GM21723 (cell line): ENCODE measurements around the gene SPAG17.

Source experiments
- ATAC-seq: cut with Tn5 transposase; IDR thresholded peaks from one replicate; pipeline ENCODE4 v1.9.1; 2021; ENCODE audit warnings: mild to moderate bottlenecking, moderate library complexity; ENCODE audit not compliant: unreplicated experiment

SPAG17 gene

DNA sequence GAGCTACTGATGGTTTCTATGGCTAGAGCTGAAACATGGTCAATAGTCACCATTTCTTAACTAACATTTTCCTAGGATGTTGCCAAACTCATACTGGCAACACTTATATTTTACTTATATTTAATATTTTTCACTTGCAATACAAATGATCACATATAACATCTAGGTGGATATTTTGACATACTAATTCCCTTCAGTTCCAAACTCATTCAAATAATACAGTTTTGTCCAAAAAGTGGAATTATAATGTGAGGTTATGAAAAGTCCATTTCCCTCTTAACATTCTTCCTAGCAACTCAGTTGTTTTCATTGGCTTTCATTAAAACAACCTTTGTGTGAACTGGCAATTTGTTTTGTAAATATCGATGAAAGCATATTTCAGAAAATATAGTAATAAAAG is 16.0 kb downstream of the SPAG17 start:
- no peak for ATAC-seq

DNA sequence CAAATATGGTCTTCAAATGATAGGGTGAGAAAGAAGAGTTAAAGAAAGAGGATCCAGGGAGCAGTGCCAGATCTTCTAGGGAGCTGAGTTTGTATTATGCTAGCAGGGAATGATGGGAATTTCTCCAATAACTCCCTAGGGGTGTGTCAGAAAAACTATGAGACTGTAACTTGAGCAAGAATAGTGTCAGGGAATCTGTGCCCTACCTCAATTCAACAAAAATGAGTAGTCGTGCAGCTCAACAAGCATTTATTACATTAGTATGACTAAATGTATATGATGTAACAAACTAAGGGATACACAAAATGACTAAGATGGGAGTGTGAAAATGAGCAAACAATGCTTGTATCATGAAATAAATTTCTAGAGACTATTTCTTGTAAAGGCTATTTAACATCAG is 24.2 kb downstream of the SPAG17 start:
- no peak for ATAC-seq

- no peak for ATAC-seq
Observed at GRCh38 chr1:118159569-118159968, 25.5 kb downstream of the SPAG17 start.

DNA sequence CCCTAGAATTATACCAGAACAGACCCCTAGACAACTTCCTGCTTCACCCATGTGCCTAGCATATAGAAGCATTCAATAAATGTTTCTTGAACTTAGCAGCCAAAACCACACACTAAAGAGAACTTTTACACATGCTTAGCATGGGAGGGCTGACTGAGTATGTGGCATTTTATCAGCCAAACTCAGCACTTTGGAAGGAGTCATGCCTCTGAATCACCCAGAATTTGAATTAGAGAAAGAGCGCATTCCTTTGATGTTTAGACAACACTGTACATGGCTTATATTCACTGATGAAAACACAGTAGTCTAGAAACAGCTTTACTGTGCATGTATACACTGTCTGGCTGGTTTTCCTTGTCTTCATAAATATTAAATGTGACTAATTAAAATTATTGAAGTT is 26.1 kb downstream of the SPAG17 start:
- no peak for ATAC-seq

DNA sequence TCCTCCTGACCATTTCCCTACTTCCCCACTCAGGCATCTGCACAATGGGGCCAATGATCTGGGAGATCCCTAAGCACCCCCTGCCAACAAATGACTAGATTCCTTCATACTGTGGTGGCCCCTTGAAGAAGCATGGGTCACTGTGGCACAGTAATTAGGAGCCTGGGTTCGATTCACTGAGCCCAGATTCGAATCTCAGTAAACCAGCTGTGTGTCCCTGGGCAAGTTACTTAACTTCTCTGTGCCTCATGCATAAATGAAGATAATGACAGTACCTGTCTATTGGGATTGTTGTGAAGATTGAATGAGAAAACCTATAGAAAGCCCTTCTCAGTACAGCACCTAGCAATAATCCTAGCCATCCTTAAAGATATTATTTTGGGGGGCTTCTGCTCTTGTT is 27.5 kb downstream of the SPAG17 start:
- ATAC-seq: no peak

DNA sequence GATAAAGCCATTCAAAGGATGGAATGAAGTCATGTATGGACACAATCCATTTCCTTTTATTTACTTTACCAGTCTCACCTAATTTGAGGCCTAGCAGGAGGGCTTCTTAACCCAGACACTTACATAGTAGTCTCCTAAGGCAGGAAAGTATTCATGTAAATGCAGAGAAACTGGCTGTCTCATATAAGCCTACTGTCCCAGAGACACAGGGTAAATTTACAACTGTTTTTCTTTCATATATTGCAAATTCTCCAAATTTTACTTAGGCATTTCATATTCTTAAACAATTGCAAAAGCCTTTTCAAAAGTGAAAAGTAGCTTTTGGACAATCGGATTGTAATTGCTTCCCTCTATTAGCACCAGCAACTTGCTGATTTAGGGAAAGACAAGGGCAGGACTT is 29.9 kb downstream of the SPAG17 start:
- no peak for ATAC-seq

DNA sequence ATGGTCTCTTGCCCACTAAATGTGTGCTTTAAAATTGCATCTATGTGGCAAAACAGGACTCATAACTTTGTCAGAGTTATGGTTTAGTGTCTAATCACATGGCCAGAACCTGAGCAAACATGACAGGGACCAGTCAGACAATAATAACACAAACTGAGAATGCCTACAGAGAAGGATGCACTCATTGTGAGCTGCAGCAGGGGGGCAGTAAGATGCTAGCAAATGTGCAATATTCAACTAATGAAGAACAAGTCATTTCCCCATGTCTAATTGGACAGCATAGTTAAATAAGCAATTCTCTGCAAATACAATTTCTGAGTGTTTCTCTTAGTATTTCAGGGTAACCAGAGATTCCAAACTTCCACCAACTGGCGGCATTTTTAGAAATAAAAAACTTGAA is 30.8 kb downstream of the SPAG17 start:
- ATAC-seq: no peak

- no peak for ATAC-seq
Observed at GRCh38 chr1:118151312-118151937, 33.6 kb downstream of the SPAG17 start.

GRCh38 chr1:118149799-118150198 is 35.2 kb downstream of the SPAG17 start:
- no peak for ATAC-seq

- ATAC-seq: no peak
Observed at GRCh38 chr1:118148034-118148433, 37.0 kb downstream of the SPAG17 start.

DNA sequence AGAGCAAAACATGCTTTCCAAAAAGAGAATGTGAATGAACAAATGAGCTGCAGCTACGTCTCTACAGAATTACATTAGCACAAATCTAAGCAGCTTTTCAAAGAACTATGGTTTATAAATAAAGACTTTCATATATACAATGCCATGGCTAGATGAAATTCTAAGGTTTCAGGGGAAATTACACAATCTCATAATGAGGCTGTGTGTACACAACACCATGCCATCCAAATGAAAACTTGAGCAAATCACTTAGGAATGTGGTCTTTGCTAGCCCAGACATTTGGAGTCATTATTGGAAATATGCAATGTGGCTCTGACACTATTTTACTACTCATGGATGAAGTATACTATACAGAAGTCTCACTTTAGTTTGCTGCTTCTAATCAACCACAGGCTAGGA is 37.5 kb downstream of the SPAG17 start:
- ATAC-seq: no peak

- ATAC-seq: no peak
Observed at GRCh38 chr1:118145721-118146120, 39.3 kb downstream of the SPAG17 start.

- no peak for ATAC-seq
Observed at GRCh38 chr1:118144684-118145083, 40.3 kb downstream of the SPAG17 start.

- ATAC-seq: no peak
Observed at GRCh38 chr1:118143831-118144230, 41.2 kb downstream of the SPAG17 start.

DNA sequence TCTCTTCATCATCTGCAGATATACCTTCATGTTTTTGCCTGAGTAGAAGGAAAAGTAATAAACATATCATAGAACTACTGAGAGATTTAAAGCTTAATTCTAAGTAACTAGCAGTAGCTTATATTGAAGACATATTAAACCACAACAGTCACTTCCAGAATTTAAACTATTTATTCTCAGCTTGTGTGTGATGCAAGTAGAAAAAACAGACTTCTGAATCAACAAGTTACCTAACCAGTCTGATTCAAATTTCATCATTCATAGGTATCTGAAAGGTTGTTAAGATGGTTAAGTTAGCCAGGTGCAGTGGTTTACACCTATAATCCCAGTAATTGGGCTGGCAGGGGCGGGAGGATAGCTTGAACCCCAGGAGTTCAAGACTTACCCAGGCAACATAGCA is 41.9 kb downstream of the SPAG17 start:
- no peak for ATAC-seq

- ATAC-seq: no peak
Observed at GRCh38 chr1:118142546-118142945, 42.5 kb downstream of the SPAG17 start.

DNA sequence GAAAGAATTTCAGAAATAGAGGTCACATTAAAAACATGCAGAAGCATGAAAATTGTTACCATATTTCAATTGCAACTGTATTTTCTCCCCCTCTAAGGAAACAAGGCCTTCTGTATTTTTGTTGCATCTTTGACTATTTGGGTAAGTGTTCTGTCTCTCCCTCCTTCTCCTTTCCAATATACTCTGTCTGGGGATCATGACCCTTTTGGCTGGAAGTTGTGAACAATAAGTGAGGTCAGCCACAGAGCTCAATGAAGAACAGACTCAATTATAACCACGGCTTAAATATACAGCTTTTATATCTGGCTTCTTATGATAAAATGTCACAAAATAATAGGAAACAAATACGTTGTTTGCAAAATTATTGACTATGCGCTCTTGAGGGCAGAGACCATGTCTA is 47.1 kb downstream of the SPAG17 start:
- ATAC-seq: no peak

DNA sequence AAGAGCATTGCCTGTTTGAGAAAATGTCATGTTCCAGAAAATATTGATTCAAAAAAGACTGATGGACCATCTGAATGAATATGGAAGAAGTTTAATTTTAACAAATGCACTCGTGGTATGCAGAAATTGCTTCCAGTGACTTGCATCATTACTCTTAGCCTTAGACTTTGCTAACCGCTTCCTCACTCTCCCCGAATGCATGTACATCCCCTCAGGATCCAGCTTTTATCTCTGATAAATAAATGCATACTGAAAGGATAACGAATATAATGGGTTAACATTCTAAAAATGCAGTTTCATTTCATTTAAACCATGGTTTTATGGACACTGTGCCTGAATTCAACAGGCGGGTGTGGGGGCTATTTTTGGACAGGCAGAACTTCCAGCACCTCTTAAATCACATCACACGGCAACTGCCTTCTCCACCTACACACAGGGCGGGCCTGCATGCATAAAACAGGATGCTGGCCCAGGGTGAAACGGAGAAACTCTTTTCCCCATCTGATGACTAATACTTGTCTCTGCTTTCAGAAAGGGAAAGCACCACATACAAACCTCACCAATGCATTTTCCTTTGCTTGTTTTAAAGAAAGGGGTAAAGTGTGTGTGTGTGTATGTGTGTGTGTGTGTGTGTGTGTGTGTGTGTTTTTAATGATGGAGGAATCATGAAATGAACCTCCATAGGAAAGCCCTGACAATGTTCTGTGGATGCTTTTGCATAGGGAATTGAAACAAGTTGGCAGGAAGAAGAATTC is 48.7 kb downstream of the SPAG17 start:
- ATAC-seq: peak; percentile 100

GRCh38 chr1:118132000-118132399 is 53.0 kb downstream of the SPAG17 start:
- no peak for ATAC-seq

GRCh38 chr1:118128761-118129160 is 56.3 kb downstream of the SPAG17 start:
- no peak for ATAC-seq

GRCh38 chr1:118124064-118124463 is 61.0 kb downstream of the SPAG17 start:
- ATAC-seq: no peak

- no peak for ATAC-seq
Observed at GRCh38 chr1:118123116-118123839, 61.8 kb downstream of the SPAG17 start.
